ENCODE results near the gene GNS. TPM values are rescaled to one million over a fixed set of nuclear protein-coding genes. Genes with fewer than 3 reads are reported as not detected.

GNS gene
- total RNA-seq, 4 donors from 2014 or later, result 41.9 to 56.5 (median 53.9) TPM

GRCh38 chr12:64706857-64707256, 52.3 kb downstream of the GNS start:
- H3K27ac ChIP-seq, result no peak overlapping the region
- in situ Hi-C loops (cut with MboI; ENCODE audit: low sequenced_read_pairs in 4 of 4) (loop anchor here in 2 of 4 donors (10.0 kb wide), 2 partner anchors 152 to 162 kb away; no protein-coding TSS in a partner anchor), intact Hi-C loops (cut with DNase I; ENCODE audit: low total_unique reads) (no loop called here)
- no peaks in the 10 kb centered on the region for H3K9me3 ChIP-seq
- H3K4me1 ChIP-seq, result peaks cover 0 to 10% of the 10 kb centered on the region in 2 donors
- ATAC-seq (no peak), DNase-seq (no peak)
- TF ChIP-seq POLR2A (IDR thresholded peaks at IDR 0.05), result no peak
- no peak for TF ChIP-seq CTCF (IDR thresholded peaks at IDR 0.05 in 4 of 5, conservative IDR thresholded peaks at IDR 0.05 in 1 of 5)
- no peak overlapping the region for H3K4me3 ChIP-seq
- no peaks in the 10 kb centered on the region for H3K27me3 ChIP-seq
- no peaks in the 10 kb centered on the region for H3K36me3 ChIP-seq

- DNase-seq (no peak), ATAC-seq (no peak)
- no peaks in the 10 kb centered on the region for H3K9me3 ChIP-seq
- intact Hi-C loops (cut with DNase I; ENCODE audit: low total_unique reads) (no loop called here), in situ Hi-C loops (cut with MboI; ENCODE audit: low sequenced_read_pairs in 4 of 4) (loop anchor here in 2 of 4 donors (10.0 kb wide), 2 partner anchors 152 to 162 kb away; no protein-coding TSS in a partner anchor)
- no peaks in the 10 kb centered on the region for H3K27me3 ChIP-seq
- no peak overlapping the region for H3K27ac ChIP-seq
- TF ChIP-seq POLR2A (IDR thresholded peaks at IDR 0.05), result no peak
- no peak for TF ChIP-seq CTCF (IDR thresholded peaks at IDR 0.05 in 4 of 5, conservative IDR thresholded peaks at IDR 0.05 in 1 of 5)
- H3K36me3 ChIP-seq, result no peaks in the 10 kb centered on the region
- peaks cover 0 to 10% of the 10 kb centered on the region in 2 donors for H3K4me1 ChIP-seq
- H3K4me3 ChIP-seq, result no peak overlapping the region
These were observed 52.9 kb downstream of the GNS start for GRCh38 chr12:64706306-64706705.

- intact Hi-C loops (cut with DNase I; ENCODE audit: low total_unique reads) (no loop called here), in situ Hi-C loops (cut with MboI; ENCODE audit: low sequenced_read_pairs in 4 of 4) (loop anchor here (5.0 to 10.0 kb wide), 3 partner anchors 146 to 156 kb away; no protein-coding TSS in a partner anchor)
- no peak for TF ChIP-seq CTCF (IDR thresholded peaks at IDR 0.05 in 4 of 5, conservative IDR thresholded peaks at IDR 0.05 in 1 of 5)
- TF ChIP-seq POLR2A (IDR thresholded peaks at IDR 0.05), result no peak
- DNase-seq (no peak), ATAC-seq (no peak)
- H3K4me3 ChIP-seq, result no peak overlapping the region
- no peak overlapping the region for H3K27ac ChIP-seq
- no peaks in the 10 kb centered on the region for H3K9me3 ChIP-seq
- H3K4me1 ChIP-seq, result peaks cover 0 to 4% of the 10 kb centered on the region in 2 donors
- H3K27me3 ChIP-seq, result no peaks in the 10 kb centered on the region
- no peaks in the 10 kb centered on the region for H3K36me3 ChIP-seq
These were observed 57.9 kb downstream of the GNS start for GRCh38 chr12:64701283-64701682.

GRCh38 chr12:64700532-64700931, 58.7 kb downstream of the GNS start:
- Histone ChIP-seq H3K27me3 (no peaks in the 10 kb centered on the region), H3K9me3 (no peaks in the 10 kb centered on the region), H3K4me1 (no peaks in the 10 kb centered on the region), H3K27ac (no peak overlapping the region), H3K36me3 (no peaks in the 10 kb centered on the region), H3K4me3 (no peak overlapping the region)
- intact Hi-C loops (cut with DNase I; ENCODE audit: low total_unique reads), result no loop called here
- TF ChIP-seq CTCF (IDR thresholded peaks at IDR 0.05 in 4 of 5, conservative IDR thresholded peaks at IDR 0.05 in 1 of 5), result no peak
- no peak for TF ChIP-seq POLR2A (IDR thresholded peaks at IDR 0.05)
- ATAC-seq (no peak), DNase-seq (no peak)
- in situ Hi-C loops (cut with MboI; ENCODE audit: low sequenced_read_pairs in 4 of 4), result loop anchor here (5.0 to 10.0 kb wide), 3 partner anchors 146 to 156 kb away; no protein-coding TSS in a partner anchor
